GM21786 (cell line): ENCODE results near the gene CRYL1.

Source experiments
- ATAC-seq: cut with Tn5 transposase; IDR thresholded peaks from one replicate; pipeline ENCODE4 v1.9.1; 2021; ENCODE audit not compliant: unreplicated experiment

CRYL1 gene

DNA sequence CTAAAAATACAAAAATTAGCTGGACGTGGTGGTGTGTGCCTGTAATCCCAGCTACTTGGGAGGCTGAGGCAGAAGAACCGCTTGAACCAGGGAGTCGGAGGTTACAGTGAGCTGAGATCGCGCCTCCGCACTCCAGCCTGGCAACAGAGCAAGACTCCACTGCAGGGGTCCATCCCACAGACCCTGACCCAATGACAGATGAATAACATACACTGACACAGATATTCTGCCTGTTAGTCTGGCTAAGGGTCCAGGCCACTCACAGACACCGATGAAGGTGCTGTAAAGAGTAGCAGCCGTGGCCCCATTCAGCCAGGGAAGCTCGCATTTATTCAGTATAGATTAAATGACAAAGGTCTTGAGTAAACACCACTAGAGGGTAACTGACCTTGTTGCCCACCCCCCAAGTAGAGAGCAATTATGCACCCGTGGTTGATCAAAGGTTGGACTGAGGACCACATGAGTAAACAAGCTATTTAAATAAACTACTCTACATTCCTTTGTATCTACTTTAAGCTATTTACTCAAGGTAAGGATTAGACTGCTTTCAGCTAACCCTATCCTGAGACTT lies 8.5 kb upstream of the CRYL1 start:
- ATAC-seq: no peak

GRCh38 chr13:20528452-20528851 lies 2.8 kb upstream of the CRYL1 start:
- no peak for ATAC-seq

DNA sequence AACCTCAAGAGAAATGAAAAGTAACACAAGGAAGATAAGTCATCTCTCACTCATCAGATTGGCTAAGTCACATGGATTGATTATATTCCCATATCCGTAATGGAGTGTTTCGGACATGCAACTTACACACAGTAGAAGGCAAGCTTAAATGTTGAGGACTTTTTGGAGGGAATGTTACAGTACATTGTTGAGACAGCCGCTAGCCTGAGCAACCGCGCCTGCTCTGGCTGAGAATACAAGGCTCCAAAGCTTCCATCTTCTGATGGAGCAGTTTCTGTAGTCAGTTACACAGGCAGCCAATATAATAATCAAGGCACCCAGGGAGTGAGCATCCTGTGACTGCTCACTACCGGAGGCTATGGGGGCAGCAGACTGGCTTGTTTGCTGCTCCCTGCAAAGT lies 1.0 kb upstream of the CRYL1 start:
- no peak for ATAC-seq

GRCh38 chr13:20525144-20525600 lies 485 bp downstream of the CRYL1 start:
- ATAC-seq: peak; percentile 17

- ATAC-seq: no peak
Measured at GRCh38 chr13:20521364-20522115, 4.1 kb downstream of the CRYL1 start.

- ATAC-seq: no peak
Measured at GRCh38 chr13:20519875-20520274, 5.8 kb downstream of the CRYL1 start.

- no peak for ATAC-seq
Measured at GRCh38 chr13:20518660-20519100, 7.0 kb downstream of the CRYL1 start.

GRCh38 chr13:20514866-20515265 lies 10.8 kb downstream of the CRYL1 start:
- no peak for ATAC-seq

- ATAC-seq: no peak
Measured at GRCh38 chr13:20513466-20513995, 12.1 kb downstream of the CRYL1 start.

DNA sequence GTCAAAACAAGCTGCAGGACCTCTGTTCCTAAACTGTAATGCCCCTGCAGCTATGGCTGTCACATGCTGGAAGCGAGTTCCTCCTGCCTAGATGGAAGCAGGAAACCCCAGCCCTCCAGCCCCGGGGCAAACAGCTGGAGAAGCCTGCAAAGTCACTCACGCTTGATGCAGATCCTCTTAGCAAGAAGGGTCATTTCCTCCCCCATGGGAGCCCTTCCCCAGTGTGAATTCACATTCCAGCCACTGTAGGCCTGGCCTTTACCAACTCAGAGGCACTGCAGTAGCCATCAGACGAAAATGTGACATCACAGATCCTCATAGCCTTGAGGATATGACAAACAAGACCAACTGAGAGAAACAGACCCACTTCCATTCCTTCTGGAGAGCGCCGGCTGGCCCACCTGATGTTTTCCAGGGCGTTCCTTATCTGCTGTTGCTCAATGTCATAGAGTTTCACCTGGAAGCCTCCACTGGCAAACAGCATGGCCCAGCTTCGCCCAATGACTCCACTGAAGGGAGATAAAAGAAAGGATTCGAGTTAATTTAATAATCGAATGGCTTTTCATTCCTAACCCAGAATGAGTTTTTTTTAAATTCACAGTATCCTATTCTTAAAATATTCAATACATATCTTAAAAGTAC lies 13.5 kb downstream of the CRYL1 start:
- ATAC-seq: no peak

DNA sequence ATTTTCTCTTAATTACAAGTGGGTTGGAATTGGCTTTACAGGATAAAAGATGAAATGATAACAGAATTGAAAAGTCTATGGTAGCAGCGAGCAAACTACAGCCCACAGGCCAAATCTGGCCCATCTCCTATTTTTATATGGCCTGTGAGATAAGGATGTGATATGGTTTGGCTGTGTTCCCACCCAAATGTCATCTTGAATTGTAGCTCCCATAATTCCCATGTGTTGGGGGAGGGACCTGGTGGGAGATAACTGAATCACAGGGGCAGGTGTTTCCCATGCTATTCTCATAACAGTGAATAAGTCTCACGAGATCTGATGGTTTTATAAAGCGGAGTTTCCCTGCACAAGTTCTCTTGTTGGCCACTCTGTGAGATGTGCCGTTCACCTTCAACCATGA lies 19.0 kb downstream of the CRYL1 start:
- no peak for ATAC-seq

DNA sequence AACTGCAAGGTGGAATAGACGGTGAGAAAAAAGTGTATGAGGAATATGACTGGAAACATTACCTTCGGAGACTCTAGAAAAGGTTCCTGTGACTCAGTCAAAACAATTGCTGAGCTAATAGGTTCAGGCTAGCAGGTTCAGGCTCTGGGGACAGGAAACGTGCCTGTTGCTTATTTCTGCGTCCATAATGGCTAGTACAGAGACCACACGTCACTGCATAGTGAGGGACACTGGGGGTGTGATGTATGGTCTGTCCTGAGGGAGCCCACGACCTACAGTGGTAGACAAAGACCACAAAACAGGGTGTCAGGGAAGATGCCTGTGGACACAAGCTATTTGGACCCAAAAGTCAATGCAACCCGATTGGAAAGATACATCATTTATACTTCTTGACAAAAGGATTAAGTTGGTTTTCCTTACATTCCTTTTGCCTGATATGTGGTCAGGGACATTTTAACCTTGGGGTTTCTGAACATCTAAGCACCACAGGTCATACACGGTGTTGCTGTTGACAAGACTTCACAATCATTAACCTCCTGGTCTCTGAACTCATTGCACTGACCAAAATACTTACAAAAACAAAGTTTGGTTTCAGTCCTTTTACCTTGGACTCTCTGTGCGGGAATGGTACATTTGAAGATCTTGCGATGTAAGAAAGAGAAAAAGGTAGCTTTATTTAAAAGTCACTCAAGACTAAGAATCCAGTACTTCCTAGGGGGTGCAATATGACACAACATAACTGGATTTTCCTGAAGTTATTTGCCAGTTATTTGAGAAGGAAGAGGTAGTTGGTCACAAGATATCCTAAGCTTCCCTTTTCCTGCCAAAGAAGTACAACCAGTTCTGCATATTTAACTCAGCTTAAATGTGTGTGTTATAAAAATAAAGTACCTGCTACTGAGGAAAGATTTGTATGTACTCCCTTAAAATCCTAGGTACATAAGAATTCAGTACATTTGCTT lies 20.0 kb downstream of the CRYL1 start:
- ATAC-seq: no peak

- no peak for ATAC-seq
Measured at GRCh38 chr13:20503088-20504083, 22.3 kb downstream of the CRYL1 start.

DNA sequence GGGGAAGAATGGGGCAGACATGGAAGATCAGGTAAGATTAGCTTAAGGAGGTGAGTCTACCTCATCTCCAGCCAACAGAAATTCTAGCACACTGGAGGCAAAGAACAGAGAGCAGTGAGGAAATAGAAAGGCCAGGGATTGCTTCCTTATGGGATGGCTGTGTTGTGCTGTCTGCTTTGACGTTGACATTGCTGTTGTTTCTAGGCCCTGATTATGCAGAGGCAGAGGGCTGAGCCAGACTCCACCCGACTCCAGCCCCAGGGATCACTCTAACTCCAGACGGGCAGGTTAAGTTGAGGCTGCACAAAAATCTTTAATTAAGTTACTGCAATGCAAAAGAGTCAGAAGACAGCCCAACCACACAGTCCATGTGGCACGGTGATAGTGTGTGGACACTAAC lies 24.1 kb downstream of the CRYL1 start:
- ATAC-seq: no peak

GRCh38 chr13:20501120-20501519 lies 24.5 kb downstream of the CRYL1 start:
- ATAC-seq: no peak

DNA sequence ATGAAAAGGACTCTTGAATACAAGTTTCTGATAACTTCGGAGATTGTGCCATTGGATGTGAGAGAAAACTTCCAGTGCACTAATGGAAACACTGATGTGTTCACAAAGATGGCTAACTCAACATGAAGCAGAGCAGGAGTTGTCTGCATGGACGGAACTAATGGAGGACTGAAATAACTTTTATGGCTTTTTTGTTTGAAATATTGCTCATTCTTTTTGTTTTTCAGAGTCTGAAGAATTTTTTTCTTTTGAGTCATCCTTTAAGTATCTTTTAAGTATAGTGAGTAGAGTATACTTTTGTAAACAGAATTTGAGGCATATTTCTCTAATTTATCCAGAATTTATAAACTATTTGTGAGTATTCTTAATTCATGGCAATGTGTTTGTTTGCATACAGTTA lies 25.7 kb downstream of the CRYL1 start:
- no peak for ATAC-seq

GRCh38 chr13:20498659-20499058 lies 27.0 kb downstream of the CRYL1 start:
- ATAC-seq: no peak

DNA sequence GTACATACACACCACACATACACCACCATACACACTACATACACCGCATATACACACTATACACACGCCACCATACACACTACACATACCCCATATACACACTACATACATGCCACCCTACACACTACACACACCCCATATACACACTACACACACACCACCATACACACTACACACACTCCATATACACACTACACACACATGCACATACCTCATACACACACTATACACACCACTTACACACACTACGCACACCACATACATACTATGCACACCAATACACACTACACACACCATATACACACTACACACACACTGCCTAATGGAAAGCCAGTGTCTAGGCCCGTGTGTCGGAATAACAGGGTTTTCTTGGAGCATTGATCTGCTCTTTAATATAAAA lies 27.5 kb downstream of the CRYL1 start:
- ATAC-seq: no peak

DNA sequence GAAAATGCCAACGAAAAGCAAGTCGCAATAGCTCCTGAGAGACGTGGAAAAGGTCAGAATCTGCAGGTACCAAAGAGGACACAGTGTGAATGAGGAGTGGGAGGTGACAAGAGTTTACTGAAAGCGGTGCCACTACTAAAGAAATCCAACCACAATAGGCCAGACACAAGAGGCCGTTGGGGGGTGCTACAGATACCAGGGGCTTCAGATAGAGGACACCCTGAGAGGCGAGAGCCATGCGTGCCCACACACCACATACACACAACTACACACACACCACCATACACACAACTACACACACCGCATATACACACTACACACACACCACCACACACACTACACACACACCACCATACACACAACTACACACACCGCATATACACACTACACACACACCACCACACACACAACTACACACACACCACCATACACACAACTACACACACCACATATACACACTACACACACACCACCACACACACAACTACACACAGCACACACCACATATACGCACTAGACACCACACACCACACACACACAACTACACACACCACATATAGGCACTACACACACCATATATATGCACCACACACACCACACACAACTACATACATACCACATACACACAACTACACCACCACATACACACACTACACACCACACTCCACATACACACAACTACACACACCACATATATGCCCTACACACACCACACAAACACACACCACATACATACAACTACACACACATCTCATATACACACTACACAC lies 28.5 kb downstream of the CRYL1 start:
- ATAC-seq: no peak
